Esophagus (tissue), 2 donors: ENCODE measurements around the gene EFCAB10. TPM values are rescaled to one million over a fixed set of nuclear protein-coding genes. Genes with fewer than 3 reads are reported as not detected.

ENCODE experiments used
- H3K27ac ChIP-seq, 2 donors: one replicate each; pipeline ENCODE4 v1.5.1; 2013; ENCODE audit warnings: low read depth in 2 of 2, mild to moderate bottlenecking in 2 of 2, inconsistent platforms in 1 of 2, low read length in 1 of 2, moderate library complexity in 1 of 2
- H3K27me3 ChIP-seq, 2 donors: one replicate each; pipeline ENCODE4 v1.6.1; 2013; ENCODE audit warnings: low read length in 2 of 2, control low read depth in 1 of 2, mild to moderate bottlenecking in 1 of 2; ENCODE audit not compliant: insufficient read depth in 2 of 2, control insufficient read depth in 1 of 2
- H3K36me3 ChIP-seq, 2 donors: one replicate each; pipeline ENCODE4 v1.6.1; 2013; ENCODE audit warnings: low read length in 1 of 2; ENCODE audit not compliant: control insufficient read depth in 2 of 2, insufficient read depth in 2 of 2
- H3K4me1 ChIP-seq, 2 donors: one replicate each; pipeline ENCODE4 v1.6.1; 2013; ENCODE audit warnings: low read length in 1 of 2; ENCODE audit not compliant: control insufficient read depth in 2 of 2, insufficient read depth in 2 of 2
- H3K4me3 ChIP-seq, 2 donors: one replicate each; pipeline ENCODE4 v1.5.1; 2013; ENCODE audit warnings: low read length in 2 of 2, mild to moderate bottlenecking in 2 of 2, low read depth in 1 of 2, moderate library complexity in 1 of 2
- H3K9me3 ChIP-seq, 2 donors: one replicate each; pipeline ENCODE4 v1.6.1; 2013; ENCODE audit warnings: mild to moderate bottlenecking in 2 of 2, low read depth in 1 of 2, low read length in 1 of 2, moderate library complexity in 1 of 2; ENCODE audit not compliant: control insufficient read depth in 2 of 2, insufficient read depth in 1 of 2
- WGBS, 2 donors: extraction: QIAGEN DNeasy Blood & Tissue Kit; methylation state at CpG; one replicate each; pipeline ENCODE4 v1.1.7; 2013; 5-methylcytosine and 5-hydroxymethylcytosine counted together
- polyA plus RNA-seq, 2 donors: library from polyadenylated mRNA; stranded (reverse); fragments of 200-250 nt; gene quantifications; one replicate each; pipeline ENCODE4 v1.2.3, GENCODE V29; 2013
- donor health status: healthy with polysubstance abuse.
- donor health status: Bipolar disorder and iron deficiency.

EFCAB10 gene
- polyA plus RNA-seq, 2 donors, result 0.02 TPM; not detected in 1

DNA sequence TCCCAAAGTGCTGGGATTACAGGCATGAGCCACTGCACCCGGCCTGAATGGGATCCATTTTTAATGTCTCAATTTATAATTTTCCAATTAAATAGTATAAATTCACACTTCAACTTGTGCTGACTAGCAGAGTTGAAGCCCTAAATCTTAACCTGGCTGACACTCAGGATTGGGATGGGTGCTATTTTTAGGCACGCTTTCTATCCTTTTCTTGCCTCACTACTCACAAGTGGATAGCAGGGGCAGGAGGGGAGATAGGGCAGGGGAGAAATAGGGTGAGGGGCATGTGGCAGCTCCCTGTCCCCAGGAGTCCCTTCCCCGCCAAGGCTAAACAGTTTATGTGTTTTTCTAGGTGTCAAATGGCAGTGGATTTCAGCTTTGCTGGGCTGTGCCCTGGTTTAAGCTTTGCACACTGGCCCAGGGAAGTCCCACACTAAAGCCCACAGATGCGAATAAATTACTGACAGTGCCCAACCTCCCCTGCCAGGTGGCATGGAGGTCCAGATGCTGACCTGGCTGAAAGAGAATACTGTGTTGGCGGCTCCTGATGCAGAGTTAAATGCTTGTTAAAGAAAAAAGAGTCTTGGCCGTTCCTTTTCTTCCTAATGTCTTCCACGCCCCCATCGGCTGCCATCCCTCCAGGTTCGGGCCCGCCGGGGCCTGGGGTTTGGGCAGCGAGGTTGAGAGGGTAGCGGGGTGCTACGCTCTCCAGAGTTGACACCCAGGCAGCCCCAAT is 36.2 kb upstream of the EFCAB10 start:
- Histone ChIP-seq H3K36me3 (peaks cover 15 to 25% of the 10 kb centered on the region in 2 donors), H3K27ac (no peak overlapping the region), H3K9me3 (no peaks in the 10 kb centered on the region), H3K4me1 (no peaks in the 10 kb centered on the region), H3K27me3 (no peaks in the 10 kb centered on the region), H3K4me3 (no peak overlapping the region)
- 96 to 97% methylated on average over 14 of the region's 14 CpGs for WGBS, 2 donors

DNA sequence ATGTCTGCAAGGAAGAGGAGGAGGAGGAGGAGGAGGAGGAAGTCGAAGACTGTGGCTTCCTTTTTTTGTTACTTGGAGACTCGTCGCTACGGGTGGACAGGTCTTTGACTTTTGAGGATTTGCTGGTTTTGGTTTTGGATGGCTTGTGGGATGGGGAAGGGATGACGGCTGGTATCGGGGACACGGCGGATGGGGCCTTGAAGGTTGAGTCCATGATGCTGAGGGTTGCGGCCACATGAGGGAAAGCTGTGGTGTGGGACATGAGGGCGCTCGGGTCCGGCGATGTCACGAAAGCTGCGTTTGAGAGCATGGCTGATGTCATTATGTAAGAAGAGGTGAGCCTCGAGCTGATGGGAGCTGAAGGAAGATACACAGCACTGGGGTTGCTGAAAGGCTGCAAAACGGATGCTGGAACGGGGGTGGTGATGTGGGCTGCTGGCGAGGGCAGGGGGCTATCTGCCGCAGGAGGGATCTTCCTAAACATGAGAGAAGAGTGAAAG is 33.1 kb upstream of the EFCAB10 start:
- H3K4me3 ChIP-seq, result no peak overlapping the region
- H3K27me3 ChIP-seq, result no peaks in the 10 kb centered on the region
- 91 to 94% methylated on average over 20 of the region's 20 CpGs for WGBS, 2 donors
- H3K27ac ChIP-seq, result no peak overlapping the region
- peaks cover 15 to 26% of the 10 kb centered on the region in 2 donors for H3K36me3 ChIP-seq
- no peaks in the 10 kb centered on the region for H3K4me1 ChIP-seq
- H3K9me3 ChIP-seq, result no peaks in the 10 kb centered on the region

DNA sequence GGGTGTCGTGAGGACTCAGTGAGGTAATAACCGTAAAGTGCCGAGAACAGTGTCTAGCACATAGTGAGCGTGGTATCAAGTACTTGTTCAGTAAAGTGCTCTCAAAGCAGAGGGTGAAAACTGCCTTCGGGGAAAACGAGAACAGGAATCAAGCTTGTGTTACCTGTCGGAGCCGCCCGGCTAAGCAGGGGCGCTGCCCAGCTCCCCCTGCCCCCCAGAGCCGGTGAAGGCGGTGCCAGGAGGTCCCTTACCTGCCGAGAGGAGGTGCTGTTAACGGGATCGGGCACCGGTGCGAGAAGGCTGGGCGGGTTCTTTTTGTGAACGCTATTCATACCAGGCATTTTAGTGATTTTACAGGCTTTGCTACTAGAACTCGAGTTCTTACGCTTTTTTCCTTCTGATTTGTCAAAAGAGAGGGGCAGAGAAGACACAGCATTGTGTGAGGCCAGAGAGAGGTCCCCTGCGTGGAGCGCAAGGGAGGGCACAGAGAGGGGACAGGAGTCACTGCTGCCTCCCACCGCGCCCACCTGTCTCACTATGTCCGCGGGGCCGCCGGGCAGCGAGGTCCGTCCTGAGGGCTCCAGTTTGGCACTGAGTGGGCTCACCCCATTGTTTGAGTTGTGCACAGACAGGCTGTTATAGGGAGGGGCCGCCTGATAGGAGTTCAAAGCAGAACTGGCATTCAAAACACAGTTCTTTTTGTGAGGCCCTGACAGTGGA is 32.5 kb upstream of the EFCAB10 start:
- Histone ChIP-seq H3K4me1 (no peaks in the 10 kb centered on the region), H3K9me3 (no peaks in the 10 kb centered on the region), H3K27me3 (no peaks in the 10 kb centered on the region), H3K27ac (no peak overlapping the region), H3K4me3 (no peak overlapping the region), H3K36me3 (peaks cover 15 to 26% of the 10 kb centered on the region in 2 donors)
- WGBS, 2 donors, result 94 to 95% methylated on average over 32 of the region's 32 CpGs

DNA sequence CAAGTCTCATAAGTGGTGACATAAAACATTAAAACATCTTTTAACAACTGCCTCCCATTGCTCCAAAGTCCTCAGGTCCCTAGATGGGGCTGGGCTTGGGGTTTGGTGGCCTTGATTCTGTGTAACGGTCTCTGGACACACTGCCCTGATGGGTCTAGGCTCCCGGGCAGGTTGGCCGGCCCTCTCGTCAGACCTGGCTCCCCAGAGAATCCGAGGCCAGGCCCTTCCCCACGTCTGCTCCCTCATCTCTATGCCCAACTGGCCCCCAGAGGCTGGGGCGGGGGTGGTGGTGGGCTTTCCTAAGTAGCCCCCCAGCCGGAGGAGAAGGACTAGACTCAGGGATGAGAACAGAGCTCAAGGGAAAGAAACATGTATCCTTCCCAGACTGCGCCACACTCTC is 31.5 kb upstream of the EFCAB10 start:
- H3K27ac ChIP-seq, result no peak overlapping the region
- H3K27me3 ChIP-seq, result no peaks in the 10 kb centered on the region
- no peaks in the 10 kb centered on the region for H3K9me3 ChIP-seq
- H3K4me3 ChIP-seq, result no peak overlapping the region
- 94 to 95% methylated on average over 9 of the region's 9 CpGs for WGBS, 2 donors
- H3K36me3 ChIP-seq, result peaks cover 14 to 21% of the 10 kb centered on the region in 2 donors
- no peaks in the 10 kb centered on the region for H3K4me1 ChIP-seq

DNA sequence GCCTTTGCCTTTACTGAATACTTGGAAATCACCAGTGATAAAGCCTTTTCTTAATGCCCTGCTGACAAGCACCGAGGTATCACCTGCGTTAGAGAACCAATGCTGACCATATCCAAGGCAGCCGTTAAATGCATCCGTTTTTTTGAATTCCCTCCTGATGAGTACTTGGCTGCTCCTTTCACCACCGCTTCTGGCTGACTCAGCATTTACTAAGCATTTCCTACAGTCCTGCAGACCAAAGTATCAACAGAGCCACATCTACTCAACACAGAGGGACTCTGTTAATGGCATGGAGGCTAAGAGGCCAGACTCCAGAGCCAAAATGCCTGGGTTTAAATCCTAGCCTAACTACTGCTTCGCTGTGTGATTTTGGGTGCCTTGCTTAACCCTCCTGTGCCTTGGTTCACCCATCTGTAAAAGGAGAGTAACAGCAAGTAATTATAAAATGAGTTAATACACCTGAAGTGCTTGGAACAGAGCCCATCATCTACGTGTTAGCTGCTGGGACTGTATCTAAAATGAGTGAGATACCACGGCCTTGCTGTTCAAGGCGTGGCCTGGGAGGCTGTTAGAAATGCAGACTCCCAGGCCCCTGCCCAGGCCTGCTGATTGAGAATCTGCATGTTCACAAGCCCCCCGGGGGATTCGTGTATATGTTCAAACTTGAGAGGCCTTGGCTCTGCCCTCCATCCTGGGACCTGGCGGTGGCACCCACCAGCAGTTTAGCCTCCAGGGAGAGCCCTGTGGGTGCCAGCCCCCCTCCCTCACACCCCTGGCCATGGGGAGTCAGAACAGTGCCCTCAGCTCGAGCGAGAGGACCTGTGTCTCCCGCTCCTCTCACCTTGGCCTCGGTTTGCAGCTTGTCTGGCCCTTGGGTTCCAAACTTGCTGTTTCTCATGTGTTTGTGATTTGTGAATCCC is 30.8 kb upstream of the EFCAB10 start:
- H3K9me3 ChIP-seq, result no peaks in the 10 kb centered on the region
- no peak overlapping the region for H3K4me3 ChIP-seq
- H3K27me3 ChIP-seq, result no peaks in the 10 kb centered on the region
- H3K36me3 ChIP-seq, result peaks cover 16 to 23% of the 10 kb centered on the region in 2 donors
- no peak overlapping the region for H3K27ac ChIP-seq
- no peaks in the 10 kb centered on the region for H3K4me1 ChIP-seq
- 88 to 89% methylated on average over 16 of the region's 16 CpGs for WGBS, 2 donors

DNA sequence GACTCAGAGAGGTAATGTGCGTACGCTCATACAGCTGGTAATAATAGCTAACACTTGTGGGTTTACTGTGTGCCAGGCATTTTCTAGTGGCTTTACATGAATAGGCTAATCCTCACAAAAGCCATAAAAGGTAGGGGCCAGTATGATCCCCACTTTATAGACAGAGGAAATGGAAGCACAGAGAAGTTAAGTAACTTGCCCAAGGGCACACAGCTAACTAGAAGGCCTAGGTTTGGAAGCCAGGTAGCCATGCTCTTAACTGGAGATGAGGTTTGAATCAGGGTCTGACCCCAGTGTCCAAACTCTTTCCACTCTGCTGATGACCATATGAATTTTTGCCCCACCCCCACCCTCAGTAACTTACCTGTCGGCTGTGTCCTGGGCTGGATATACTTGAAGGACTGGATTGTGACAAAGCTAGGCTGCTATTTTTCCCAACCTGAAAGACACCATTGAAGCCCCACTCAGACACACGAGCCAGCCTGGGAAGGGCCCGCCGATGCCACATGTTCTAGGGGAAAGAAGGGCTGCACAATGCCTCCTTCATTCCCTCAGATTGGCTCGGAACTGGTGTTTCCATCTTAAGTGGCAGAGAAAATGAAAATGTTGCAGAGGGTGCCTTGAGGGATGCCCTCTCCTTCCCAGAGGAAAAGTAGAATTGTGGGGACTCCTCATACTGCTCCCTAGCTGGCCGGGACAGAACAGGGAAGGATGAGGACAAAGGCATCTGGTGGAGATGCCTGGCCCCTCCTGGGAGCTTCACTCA is 29.1 kb upstream of the EFCAB10 start:
- peaks cover 12 to 23% of the 10 kb centered on the region in 2 donors for H3K36me3 ChIP-seq
- 91 to 93% methylated on average over 8 of the region's 8 CpGs for WGBS, 2 donors

DNA sequence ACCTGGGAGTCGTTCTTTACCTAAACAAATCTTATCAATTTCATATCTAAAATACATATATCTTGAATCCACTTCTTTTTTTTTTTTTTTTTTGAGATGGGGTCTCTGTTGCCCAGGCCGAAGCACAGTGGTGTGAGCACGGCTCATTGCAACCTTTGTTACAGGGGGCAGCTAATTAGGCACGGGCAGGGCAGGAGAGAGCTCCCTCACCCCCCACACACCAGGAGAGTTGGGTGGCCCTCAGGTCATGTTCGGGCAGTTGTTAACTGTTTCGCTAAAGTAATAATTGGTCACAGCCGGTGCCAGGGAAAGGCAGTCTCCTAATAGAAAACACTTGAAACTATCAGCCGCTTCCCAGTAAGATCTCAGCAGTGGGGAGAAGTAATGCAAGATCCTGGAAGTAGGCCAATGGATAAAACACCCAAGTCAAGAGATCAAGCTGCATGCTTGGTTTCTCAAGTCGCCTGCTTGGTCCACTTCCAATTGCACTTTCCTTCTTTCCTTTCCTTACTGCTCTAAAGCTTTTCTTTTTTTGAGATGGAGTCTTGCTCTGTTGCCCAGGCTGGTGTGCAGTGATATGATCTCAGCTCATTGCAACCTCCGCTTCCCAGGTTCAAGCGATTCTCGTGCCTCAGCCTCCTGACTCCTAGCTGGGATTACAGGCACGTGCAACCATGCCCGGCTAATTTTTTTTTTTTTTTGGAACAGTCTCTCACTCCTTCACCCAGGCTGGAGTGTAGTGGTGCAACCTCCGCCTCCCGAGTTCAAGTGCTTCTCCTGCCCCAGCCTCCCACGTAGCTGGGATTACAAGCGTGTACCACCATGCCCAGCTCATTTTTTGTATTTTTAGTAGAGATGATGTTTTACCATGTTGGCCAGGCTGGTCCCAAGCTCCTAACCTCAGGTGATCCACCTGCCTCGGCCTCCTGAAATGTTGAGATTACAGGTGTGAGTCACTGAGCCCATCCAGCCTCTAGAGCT is 21.3 kb upstream of the EFCAB10 start:
- H3K4me3 ChIP-seq, result no peak overlapping the region
- H3K36me3 ChIP-seq, result peaks cover 3% of the 10 kb centered on the region in 2 donors
- H3K9me3 ChIP-seq, result no peaks in the 10 kb centered on the region
- H3K27me3 ChIP-seq, result no peaks in the 10 kb centered on the region
- no peak overlapping the region for H3K27ac ChIP-seq
- 79 to 85% methylated on average over 19 of the region's 19 CpGs for WGBS, 2 donors
- H3K4me1 ChIP-seq, result no peaks in the 10 kb centered on the region

More for the DNA sequence above, 29.1 kb upstream of the EFCAB10 start:
- Histone ChIP-seq H3K4me3 (no peak overlapping the region), H3K27me3 (no peaks in the 10 kb centered on the region), H3K27ac (no peak overlapping the region), H3K9me3 (no peaks in the 10 kb centered on the region), H3K4me1 (no peaks in the 10 kb centered on the region)
